ENCODE data around the gene BAG5.
"Not testable (repeated sequence)": the region's sequence is repeated elsewhere in the genome, so short reads cannot be mapped to it uniquely, and the experiment has no call there.

The BAG5 gene, protein sequence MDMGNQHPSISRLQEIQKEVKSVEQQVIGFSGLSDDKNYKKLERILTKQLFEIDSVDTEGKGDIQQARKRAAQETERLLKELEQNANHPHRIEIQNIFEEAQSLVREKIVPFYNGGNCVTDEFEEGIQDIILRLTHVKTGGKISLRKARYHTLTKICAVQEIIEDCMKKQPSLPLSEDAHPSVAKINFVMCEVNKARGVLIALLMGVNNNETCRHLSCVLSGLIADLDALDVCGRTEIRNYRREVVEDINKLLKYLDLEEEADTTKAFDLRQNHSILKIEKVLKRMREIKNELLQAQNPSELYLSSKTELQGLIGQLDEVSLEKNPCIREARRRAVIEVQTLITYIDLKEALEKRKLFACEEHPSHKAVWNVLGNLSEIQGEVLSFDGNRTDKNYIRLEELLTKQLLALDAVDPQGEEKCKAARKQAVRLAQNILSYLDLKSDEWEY

DNA sequence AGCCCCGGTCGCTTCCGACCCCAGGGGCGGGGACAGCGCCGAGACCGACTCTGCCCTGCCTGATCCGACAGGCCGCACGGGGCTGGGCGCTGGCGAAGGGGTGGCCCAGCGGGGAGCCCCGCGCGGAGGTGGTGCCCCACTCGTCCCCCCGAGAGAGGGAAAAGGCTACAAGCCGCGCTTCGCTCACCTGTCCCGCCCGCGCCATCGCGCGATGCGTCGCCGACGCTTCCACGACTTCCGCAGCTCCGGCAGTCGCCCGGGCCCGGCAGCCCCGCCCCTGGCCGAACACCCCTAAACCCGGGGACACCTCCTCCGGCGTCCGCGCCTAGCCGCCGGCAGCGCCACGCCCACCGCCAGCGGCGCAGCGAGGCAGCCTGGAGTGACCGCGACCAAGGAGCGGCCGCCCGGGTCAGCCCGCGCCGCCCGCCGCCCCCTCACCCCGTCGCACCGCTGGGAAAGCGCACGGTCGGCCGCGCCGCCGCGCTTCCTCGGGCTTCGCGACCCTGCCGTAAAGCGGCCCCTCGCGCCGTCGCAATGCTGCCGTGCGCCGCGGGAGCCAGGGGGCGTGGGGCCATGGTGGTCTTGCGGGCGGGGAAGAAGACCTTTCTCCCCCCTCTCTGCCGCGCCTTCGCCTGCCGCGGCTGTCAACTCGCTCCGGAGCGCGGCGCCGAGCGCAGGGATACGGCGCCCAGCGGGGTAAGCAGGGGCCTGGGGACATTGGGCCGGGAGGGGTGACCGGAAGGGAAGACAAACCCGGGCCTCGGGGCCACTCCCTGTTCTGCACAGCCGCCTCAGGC is at the start of gene BAG5, which contains the start of gene COA8:
Gene BAG5 (minus strand): TSS at position 229 of the 797 bp plus-strand sequence. CDS start 1,493 bp downstream, outside the sequence.
Gene COA8 (plus strand): TSS at position 532 of the 797 bp plus-strand sequence. CDS start 42 bp downstream, at position 574.
- peak; percentile 81 for DNase-seq

DNA sequence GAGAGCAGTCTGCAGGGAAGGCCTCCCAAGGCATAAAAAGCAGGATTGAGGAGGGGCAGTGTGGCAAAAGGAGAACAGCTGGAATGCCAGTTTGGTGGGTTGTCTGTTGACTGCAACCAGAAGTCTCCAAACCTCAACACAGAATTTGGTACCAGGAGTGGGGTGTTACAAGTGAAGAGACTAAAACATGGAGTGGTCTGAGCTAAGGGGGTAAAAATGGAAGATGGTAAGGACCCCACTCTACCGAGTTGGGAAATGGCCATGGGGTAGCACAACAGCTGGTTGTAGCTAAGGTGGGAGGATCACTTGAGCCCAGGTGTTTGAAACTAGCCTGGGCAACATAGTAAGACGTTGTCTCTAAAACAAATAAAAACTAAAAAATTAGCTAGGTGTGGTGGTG is 48.8 kb upstream of the BAG5 start:
- DNase-seq = no peak

DNA sequence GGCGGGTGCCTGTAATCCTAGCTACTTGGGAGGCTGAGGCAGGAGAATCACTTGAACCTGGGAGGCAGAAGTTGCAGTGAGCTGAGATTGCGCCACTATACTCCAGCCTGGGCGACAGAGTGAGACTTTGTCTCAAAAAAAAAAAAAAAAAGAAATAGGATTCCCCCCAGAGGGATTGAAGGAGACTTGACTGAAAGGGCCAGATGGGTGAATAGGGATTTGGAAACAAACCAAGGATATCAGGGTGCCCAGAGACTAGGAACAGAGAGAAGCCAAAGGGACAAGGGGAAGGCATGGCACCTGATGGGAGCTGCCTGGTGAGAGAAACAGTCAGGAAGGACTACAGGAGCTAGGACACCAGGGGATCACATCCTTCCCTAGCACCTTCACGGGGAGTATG is 46.6 kb upstream of the BAG5 start:
- DNase-seq = not testable (repeated sequence)

DNA sequence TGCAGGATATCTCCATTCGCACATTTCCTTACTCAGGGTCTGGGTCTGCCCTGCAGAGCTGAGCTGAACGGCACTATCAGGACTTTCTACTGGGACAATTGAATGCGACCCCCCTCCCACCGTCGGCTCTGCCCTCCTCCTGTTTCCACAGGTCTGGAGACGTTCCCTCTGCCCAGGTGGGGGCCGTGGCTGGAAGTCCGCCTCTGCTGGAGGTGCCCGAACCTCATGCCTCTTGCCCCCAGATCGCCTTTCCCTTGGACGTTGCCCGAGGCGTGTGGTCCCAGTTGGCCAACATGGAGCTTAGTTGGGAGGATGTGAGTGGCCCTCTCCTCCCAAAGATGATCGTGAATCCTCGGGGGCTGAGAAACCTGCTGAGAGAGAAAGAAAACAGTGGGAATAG is 45.4 kb upstream of the BAG5 start:
- no peak for DNase-seq

DNA sequence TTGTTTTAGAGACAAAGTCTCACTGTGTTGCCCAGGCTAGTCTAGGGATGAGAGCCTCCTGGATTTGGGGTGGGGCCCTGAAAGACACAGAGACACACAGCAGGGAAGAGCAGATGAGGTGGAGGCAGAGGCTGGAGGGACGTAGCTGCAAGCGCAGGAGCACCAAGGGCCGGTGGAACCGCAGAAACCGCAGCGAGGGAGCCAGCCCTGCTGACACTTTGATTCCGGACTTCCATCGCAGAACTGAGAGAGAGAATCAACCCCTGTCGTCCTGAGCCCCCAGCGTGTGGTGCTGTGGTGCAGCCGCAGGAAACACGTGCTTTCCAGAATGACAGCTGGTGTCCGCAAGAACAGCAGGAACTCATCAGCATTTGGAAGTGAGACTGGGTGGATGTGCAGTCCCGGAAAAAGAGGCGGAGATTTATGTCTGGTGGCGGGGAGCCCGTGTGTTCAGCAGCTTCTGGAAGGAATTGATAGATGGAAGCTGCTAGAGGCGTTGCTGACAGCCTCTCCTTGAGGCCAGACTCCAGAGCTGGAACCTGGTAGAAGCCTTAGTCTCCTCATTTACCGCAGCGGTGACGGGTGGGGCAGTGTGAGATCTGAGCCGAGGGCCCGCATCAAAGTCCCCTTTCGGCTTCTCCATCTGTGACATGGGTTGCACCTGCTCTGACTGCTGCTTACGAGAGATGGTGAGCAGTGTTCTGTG is 44.7 kb upstream of the BAG5 start:
- peak; percentile 68 for DNase-seq

DNA sequence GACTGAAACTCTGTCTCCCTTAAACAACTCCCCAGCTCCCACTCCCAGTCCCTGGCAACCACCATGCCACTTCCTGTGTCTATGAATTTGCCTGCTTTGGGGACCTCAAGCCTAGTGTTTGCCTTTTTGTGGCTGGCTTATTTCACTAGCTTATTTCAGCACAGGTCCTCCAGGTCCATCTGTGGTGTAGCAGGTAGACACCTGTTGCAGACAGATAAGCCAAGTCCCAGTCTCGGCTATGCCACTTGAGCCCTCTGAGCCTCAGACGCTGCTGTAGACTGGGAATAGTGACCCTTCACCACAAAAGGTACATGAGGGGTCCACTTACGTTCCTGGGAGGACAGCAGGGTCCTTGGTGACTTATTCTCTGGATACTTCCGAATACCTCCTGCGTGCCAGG is 42.2 kb upstream of the BAG5 start:
- DNase-seq = no peak

DNA sequence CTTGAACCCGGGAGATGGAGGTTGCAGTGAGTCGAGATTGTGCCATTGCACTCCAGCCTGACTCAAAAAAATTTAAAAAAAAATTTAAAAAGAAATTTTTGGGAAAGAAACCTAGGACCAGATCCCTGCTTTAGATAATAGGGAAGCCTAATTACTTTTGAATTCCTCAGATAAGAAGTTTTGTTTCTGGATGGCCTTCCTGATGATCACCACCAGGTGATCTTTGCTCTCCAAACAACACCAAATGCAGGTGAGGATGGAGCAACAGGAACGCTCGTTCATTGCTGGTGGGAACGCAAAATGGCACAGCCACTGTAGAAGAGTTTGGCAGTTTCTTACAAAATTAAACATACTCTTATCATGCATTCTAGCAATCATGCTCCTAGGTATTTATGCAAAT is 38.0 kb upstream of the BAG5 start:
- DNase-seq = no peak

DNA sequence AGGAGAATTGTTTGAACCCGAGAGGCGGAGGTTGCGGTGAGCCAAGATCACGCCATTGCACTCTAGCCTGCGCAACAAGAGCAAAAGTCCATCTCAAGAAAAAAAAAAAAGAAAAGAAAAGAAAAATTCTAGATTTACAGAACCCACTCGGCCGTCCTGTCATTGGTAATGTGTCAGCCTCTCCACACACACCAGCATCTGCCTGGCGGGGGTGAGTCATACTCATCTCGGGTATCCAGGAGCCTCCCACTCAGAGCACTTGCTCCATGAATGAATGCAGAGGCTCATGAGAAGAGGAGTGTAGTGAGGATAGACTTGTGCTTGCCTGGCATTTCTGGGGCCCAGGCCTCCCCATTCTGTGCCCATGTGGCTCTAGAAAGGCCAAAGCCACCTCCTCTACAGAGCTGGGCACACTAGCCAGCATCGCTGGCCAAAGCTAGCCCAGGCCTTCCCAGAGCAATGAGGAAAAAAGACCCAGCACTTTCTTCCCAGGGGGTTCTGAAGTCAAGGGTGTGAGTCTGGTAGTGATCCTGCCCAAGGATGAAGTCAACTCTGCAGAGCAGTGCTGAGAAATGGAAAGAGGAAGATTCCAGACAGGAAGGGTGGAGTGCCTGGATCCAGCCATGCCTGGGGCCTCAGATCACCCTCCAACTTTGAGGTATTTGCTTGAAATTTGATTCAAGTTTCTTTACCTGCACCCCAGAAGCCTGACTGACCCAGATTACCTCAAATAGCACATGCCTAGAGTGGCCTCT is 35.3 kb upstream of the BAG5 start:
- peak; percentile 42 for DNase-seq

DNA sequence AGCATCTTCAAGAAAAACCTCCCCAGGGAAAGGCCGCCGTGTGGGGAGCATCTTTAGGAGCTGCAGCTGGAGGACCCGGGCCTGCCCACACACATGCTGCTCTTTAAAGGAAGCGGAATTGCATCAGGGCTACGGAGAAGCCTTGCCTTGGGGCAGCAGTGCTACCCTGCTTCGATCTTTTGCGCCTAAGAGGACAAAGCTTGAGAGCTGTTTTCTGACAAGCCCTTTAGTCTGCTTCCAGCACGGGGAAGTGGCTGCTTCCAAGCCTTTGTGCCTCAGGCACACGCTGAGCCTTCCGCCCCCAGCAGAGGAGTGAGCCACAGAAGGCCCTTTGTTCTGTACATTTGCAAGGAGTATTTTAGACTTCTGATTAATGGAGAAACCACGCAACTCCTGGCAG is 31.8 kb upstream of the BAG5 start:
- DNase-seq = peak; percentile 6

DNA sequence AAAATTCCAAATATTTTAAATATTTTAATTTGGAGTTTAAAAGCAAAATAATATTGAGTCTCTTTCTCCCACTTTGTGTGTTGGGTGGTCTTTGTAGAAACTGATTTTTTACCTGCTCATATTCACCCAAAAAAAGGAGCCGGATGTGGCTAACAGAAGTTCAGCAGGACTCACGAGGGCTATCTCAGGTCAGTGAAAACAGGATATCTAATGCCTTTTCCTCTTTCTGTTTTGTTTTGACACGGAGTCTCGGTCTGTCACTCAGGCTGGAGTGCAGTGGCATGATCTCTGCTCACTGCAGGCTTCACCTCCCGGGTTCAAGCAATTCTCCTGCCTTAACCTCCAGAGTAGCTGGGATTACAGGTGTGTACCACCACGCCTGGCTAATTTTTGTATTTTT is 31.1 kb upstream of the BAG5 start:
- DNase-seq = peak; percentile 53

DNA sequence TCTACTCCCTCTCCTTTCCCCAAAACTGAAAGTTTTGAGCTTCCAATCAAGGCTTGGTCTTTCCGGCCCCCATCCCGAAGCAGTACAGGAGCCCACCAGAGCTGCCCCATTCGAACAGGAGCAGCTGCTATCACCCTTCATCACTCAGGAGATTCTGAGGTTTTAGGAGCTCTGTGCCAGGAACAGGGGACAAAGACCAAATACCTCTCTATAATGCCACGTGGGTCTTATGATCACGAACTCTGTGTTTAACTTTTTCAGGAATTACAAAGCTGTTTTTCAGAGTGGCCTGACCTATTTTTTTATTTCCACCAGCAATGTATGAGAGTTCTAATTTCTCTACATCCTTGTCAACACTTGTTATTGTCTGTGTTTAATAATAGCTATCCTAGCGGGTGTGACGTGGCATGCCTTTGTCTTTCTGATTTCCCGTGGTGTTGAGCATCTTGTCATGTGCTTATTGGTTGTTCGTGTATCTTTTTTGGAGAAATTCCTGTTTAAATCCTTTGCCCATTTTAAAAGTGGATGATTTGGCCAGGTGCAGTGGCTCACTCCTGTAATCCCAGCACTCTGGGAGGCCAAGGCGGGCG is 22.0 kb upstream of the BAG5 start:
- no peak for DNase-seq

DNA sequence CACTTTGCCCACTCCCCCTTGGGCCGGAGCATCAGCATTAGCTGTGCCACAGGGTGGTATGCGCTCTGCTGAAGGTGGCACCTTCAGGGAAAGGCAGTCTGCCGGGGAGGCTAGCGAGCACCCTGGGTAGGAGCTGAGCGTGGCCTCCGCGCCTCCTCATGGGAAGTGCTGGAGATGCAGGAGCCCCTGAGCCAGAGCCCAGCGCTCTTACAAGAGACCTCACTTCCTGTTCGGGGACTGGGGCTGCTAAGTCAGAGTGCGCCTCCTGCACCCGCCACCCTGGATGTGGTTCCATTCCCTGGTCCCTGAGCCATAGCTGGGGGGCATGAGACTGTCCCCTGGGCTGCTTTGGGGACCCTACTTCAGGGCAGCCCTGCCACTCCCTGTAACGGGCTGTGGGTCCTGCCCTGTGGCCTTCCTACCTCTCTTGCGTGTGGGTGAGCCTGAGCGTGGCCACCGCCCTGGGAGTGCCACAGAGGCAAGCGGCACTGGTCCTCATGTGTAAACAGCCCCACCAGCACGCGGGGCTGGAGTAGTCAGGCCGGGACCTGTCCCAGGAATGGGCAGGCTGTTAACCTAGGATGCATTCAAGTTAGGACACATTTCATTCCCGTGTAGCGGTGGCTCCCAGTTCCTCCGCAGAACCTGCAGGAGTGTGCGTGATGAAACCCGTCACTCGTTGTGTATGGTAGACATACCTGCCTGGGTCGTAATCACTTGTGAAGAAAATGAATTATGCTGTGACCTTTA is 19.7 kb upstream of the BAG5 start:
- no peak for DNase-seq

DNA sequence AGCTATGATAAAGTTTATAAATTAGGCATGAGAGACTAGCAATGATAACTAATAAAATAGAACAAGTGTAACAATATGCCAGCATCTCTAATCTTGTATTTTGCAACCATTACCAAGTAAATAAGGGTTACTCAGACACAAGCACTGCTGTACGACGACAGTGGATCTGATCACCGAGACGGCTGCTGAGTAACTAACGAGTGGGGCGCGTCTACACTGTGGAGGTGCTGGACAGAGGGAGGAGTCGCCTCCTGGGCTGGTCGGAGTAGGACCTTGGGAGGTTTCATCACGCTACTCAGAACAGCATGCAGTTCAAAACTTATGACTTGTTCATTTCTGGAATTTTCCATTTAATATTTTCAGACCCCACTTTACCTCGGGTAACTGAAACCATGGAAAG is 18.7 kb upstream of the BAG5 start:
- no peak for DNase-seq

DNA sequence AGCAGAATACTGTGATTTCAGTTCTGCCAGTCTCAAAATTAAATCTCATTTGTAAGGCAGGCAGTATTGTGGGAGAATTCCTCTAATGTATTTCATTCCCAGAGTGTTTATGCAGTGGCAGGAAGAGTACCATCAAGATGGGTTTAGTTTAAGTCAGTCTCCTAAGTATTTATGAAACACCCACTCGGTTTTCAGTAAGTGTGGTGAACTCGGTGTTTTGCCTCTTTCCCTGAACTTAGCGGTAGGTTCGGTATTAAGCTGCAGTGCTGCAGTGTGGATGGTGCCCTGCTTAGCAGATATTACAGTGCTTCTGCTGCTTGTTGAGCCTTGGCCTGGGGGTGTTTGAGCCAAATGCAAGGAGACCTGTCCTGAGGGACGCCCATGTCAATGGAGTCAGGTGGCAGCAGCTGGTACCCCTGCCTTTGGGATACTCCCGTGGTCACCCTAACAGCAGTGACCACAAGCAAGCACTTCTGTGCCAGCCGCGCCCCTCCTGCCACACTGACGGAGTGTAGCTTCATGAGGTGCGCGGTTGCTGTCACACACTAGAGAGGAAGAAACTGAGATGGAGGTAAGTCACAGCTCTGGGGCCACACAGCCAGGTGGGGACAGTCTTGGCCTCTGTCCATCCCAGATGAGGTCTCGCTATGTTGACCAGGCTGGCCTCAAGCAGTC is 16.1 kb upstream of the BAG5 start:
- no peak for DNase-seq

DNA sequence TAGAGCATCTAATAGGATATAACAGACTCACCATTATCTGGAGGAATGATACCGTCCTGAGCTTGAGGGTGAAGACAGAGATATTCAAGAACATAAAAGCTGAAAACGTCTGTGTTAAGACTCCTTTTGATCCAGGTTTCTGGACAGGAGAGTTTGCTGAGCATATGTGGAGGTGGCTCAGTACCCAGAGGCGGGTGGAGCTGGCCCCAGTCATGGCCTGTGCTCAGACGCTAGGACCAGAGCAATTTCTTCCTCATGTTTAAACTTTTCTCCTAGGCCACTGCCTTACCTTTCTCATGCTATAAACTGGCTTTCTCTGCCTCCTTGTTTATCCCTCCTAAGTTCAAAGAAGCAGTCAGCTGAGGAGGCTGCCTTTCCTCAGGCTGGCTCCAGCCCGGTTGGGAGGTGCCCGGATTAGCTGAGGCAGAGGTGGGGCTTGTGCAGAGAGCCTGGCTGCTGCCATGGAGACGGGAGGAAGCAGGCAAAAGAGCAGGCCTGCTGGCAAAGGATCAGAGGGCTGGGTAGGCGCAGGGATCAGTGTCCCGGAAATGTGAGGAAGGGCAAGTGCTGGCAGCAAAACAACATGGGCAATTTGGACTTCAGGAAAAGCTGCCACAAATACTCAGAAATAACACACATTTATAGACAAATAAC is 14.0 kb upstream of the BAG5 start:
- DNase-seq = no peak

DNA sequence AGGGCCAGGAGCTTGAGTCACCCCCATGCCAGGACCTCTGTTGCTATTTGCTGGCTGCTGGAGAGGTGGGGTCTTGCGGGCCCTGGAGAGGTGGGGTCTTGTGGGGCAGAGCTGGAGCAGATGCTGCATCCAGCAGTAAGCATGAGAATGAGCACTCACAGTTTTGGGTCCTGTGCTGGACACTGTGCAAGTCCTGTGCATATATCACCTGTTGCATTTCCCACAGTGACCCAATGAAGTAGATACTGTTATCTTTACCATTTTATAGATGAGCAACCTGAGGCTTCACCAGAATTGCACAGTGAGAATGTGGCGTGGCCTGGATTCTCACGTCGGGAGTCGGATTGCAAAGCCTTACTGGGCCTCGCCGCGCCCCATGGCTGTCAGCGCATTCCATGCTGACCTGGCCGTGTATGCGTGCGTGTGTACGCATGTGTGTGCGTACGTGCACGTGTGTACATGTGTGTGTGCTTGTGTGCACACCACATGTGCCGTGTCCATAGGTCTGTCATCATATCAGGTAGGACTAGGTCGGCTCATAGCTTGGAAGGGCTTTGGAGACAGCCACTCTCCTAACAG is 12.3 kb upstream of the BAG5 start:
- no peak for DNase-seq

DNA sequence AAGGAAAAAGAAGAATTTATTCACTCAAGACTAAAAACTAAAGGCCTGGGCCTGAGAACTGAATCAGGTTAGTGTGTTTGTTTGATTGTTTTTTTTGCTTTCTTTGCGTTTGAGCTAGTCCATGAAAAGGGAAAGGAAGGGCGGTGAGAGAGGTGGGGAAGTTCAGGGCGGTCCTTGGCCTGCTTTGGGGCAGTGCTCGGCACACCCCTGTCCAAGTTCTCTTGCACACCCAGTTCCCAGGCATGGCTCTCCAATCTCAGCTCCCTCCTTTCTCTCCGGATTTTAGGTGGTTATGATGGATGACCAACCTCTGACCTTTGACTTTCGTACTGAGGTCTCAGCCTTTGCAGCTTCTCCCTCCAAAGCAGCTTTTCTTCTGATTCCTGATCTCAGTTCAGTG is 11.6 kb upstream of the BAG5 start:
- DNase-seq = no peak

DNA sequence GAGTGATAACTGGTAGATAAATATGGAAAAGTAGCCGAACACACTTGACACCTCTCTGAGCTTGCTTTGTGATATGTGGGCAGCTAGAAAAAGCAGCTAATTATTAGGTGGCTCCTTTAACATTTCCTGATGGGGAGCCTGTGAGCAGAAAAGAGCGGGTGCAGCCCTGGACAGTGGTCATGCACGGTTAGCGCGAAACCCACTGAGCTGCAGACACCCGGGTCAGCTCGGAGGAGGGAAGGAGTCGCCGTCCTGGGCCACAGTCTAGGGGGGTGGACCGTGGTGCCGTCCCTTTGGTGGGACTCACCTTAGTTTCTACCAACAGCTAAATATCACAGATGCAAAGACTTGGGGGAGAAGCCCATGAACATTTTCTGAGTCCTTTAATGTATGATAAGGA is 7.0 kb upstream of the BAG5 start:
- DNase-seq = no peak

DNA sequence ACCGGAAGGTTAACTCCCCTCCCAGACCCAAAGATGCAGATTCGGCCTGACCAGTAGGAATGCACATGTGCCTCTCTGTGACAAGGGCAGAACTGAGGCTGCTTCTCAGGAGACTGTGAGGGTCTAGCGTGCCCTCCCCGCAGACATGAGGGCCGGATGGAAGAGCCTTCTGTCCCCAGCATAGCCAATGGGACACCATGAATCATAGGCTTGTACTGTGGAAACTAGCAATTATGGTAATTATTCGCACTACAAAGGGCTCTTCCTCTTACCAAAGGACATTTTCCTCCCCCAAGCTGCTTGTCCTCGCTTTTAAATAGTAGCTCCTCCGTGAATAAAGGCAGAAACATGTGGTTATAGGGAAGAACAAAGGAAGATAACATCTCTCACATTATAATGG is 6.5 kb upstream of the BAG5 start:
- DNase-seq = no peak

All from inflammatory macrophage treated with lipopolysaccharide for 4 hours (primary cell).